ENCODE data around the gene MYH14.

DNA sequence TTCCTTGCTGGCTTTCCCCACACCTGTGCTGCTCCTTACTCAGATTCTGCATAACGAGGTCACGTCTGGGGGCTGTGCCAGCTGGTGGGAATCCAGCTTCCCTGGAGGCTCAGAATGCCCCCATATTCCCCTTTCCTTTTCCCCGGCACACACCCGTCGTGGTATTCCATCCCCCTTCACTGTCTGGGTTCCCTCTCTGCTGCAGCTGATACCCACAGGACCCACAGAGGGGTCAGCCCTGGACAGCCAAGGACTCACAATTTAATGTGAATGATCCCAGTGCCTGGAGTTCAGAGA lies 4.2 kb upstream of the MYH14 start:
- TF ChIP-seq POLR2AphosphoS5 (IDR thresholded peaks at IDR 0.05): no peak
- TF ChIP-seq, protein P1, sequence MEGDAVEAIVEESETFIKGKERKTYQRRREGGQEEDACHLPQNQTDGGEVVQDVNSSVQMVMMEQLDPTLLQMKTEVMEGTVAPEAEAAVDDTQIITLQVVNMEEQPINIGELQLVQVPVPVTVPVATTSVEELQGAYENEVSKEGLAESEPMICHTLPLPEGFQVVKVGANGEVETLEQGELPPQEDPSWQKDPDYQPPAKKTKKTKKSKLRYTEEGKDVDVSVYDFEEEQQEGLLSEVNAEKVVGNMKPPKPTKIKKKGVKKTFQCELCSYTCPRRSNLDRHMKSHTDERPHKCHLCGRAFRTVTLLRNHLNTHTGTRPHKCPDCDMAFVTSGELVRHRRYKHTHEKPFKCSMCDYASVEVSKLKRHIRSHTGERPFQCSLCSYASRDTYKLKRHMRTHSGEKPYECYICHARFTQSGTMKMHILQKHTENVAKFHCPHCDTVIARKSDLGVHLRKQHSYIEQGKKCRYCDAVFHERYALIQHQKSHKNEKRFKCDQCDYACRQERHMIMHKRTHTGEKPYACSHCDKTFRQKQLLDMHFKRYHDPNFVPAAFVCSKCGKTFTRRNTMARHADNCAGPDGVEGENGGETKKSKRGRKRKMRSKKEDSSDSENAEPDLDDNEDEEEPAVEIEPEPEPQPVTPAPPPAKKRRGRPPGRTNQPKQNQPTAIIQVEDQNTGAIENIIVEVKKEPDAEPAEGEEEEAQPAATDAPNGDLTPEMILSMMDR (IDR thresholded peaks at IDR 0.05): no peak
